SK-N-SH treated with all-trans-retinoic acid at 6 μM for 48 hours (cell line): ENCODE results near the gene STXBP3.

Source experiments
- ESRRG ChIP-seq: fragments of 250-450 bp; sonication (Bioruptor Pico); IDR thresholded peaks from 2 replicates; pipeline ENCODE4 v1.6.1; 2021; ENCODE audit warnings: mild to moderate bottlenecking
- OSR1 ChIP-seq: fragments of 250-450 bp; sonication (Bioruptor Pico); IDR thresholded peaks from 2 replicates; pipeline ENCODE4 v1.8.0; 2022; ENCODE audit warnings: moderate library complexity, mild to moderate bottlenecking, inconsistent platforms
- RARB ChIP-seq: fragments of 250-450 bp; sonication (Bioruptor Pico); IDR thresholded peaks from 2 replicates; pipeline ENCODE4 v1.8.0; 2021; ENCODE audit warnings: mild to moderate bottlenecking, moderate library complexity
- TCF4 ChIP-seq: fragments of 250-450 bp; sonication (Bioruptor Pico); IDR thresholded peaks from 2 replicates; pipeline ENCODE4 v1.8.0; 2021; ENCODE audit warnings: mild to moderate bottlenecking, moderate library complexity, borderline replicate concordance
- ZFP3 ChIP-seq: fragments of 250-450 bp; sonication (Bioruptor Pico); IDR thresholded peaks from 2 replicates; pipeline ENCODE4 v1.5.0; 2020; ENCODE audit warnings: mild to moderate bottlenecking, moderate library complexity
- ZFP30 ChIP-seq: fragments of 450-650 bp; formaldehyde crosslinking; IDR thresholded peaks from 2 replicates; pipeline ENCODE4 v1.5.0; 2022; ENCODE audit warnings: mild to moderate bottlenecking, moderate library complexity
- ZNF565 ChIP-seq: fragments of 450-650 bp; formaldehyde crosslinking; conservative IDR thresholded peaks from 2 replicates; pipeline ENCODE4 v1.5.0; 2020; ENCODE audit warnings: low read depth, mild to moderate bottlenecking, moderate library complexity
- ZNF70 ChIP-seq: fragments of 450-650 bp; formaldehyde crosslinking; IDR thresholded peaks from 2 replicates; pipeline ENCODE4 v1.5.0; 2020; ENCODE audit warnings: mild to moderate bottlenecking, moderate library complexity
- ZNF8 ChIP-seq: fragments of 450-650 bp; formaldehyde crosslinking; IDR thresholded peaks from 2 replicates; pipeline ENCODE4 v1.5.0; 2020; ENCODE audit warnings: mild to moderate bottlenecking, moderate library complexity
- TF ChIP-seq, protein P1 (sequence below): fragments of 250-450 bp; sonication (Bioruptor Pico); IDR thresholded peaks from 2 replicates; pipeline ENCODE4 v1.8.0; 2020; ENCODE audit warnings: mild to moderate bottlenecking, moderate library complexity, borderline replicate concordance
- TF ChIP-seq, protein P2 (sequence below): fragments of 250-450 bp; sonication (Bioruptor Pico); IDR thresholded peaks from 2 replicates; pipeline ENCODE4 v1.5.1; 2021; ENCODE audit warnings: mild to moderate bottlenecking, moderate library complexity
- TF ChIP-seq, protein P3 (sequence below): fragments of 250-450 bp; sonication (Bioruptor Pico); IDR thresholded peaks from 2 replicates; pipeline ENCODE4 v1.5.0; 2020; ENCODE audit warnings: mild to moderate bottlenecking, moderate library complexity
- TF ChIP-seq, protein P4 (sequence below): fragments of 250-450 bp; sonication (Bioruptor Pico); IDR thresholded peaks from 2 replicates; pipeline ENCODE4 v1.8.0; 2021; ENCODE audit warnings: low read depth, mild to moderate bottlenecking, moderate library complexity, borderline replicate concordance

DNA sequence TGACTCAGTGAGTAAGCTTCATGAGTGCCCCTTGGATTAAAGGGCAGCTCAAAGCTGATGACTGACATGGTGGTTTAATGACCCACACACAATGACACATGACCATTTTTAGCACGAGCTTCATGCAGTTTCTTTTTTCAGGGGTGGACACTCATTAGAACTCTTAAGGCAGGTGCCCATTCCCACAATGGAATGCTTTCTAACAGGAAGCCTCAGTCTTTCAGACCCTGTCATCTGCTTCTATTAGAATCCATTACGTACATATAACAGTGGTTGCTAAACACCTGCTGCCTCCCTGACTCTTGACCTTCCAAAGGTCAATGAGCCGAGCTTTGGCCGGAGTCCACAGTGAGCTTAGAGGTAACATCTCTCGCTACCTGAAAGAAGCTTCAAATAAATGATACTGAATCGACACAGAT is 83.0 kb downstream of the STXBP3 start:
- TF ChIP-seq, protein P1, sequence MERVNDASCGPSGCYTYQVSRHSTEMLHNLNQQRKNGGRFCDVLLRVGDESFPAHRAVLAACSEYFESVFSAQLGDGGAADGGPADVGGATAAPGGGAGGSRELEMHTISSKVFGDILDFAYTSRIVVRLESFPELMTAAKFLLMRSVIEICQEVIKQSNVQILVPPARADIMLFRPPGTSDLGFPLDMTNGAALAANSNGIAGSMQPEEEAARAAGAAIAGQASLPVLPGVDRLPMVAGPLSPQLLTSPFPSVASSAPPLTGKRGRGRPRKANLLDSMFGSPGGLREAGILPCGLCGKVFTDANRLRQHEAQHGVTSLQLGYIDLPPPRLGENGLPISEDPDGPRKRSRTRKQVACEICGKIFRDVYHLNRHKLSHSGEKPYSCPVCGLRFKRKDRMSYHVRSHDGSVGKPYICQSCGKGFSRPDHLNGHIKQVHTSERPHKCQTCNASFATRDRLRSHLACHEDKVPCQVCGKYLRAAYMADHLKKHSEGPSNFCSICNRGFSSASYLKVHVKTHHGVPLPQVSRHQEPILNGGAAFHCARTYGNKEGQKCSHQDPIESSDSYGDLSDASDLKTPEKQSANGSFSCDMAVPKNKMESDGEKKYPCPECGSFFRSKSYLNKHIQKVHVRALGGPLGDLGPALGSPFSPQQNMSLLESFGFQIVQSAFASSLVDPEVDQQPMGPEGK (CRISPR knock-in tag) = no peak
- TF ChIP-seq ZNF70 (CRISPR knock-in tag) = no peak
- no peak for TF ChIP-seq ESRRG (CRISPR knock-in tag)
- TF ChIP-seq OSR1 (CRISPR knock-in tag) = no peak
- TF ChIP-seq, protein P2, sequence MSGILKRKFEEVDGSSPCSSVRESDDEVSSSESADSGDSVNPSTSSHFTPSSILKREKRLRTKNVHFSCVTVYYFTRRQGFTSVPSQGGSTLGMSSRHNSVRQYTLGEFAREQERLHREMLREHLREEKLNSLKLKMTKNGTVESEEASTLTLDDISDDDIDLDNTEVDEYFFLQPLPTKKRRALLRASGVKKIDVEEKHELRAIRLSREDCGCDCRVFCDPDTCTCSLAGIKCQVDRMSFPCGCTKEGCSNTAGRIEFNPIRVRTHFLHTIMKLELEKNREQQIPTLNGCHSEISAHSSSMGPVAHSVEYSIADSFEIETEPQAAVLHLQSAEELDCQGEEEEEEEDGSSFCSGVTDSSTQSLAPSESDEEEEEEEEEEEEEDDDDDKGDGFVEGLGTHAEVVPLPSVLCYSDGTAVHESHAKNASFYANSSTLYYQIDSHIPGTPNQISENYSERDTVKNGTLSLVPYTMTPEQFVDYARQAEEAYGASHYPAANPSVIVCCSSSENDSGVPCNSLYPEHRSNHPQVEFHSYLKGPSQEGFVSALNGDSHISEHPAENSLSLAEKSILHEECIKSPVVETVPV (CRISPR knock-in tag) = no peak
- no peak for TF ChIP-seq ZFP3 (CRISPR knock-in tag)
- no peak for TF ChIP-seq RARB (CRISPR knock-in tag)
- no peak for TF ChIP-seq TCF4
- TF ChIP-seq ZNF8 (CRISPR knock-in tag) = no peak
- TF ChIP-seq, protein P3, sequence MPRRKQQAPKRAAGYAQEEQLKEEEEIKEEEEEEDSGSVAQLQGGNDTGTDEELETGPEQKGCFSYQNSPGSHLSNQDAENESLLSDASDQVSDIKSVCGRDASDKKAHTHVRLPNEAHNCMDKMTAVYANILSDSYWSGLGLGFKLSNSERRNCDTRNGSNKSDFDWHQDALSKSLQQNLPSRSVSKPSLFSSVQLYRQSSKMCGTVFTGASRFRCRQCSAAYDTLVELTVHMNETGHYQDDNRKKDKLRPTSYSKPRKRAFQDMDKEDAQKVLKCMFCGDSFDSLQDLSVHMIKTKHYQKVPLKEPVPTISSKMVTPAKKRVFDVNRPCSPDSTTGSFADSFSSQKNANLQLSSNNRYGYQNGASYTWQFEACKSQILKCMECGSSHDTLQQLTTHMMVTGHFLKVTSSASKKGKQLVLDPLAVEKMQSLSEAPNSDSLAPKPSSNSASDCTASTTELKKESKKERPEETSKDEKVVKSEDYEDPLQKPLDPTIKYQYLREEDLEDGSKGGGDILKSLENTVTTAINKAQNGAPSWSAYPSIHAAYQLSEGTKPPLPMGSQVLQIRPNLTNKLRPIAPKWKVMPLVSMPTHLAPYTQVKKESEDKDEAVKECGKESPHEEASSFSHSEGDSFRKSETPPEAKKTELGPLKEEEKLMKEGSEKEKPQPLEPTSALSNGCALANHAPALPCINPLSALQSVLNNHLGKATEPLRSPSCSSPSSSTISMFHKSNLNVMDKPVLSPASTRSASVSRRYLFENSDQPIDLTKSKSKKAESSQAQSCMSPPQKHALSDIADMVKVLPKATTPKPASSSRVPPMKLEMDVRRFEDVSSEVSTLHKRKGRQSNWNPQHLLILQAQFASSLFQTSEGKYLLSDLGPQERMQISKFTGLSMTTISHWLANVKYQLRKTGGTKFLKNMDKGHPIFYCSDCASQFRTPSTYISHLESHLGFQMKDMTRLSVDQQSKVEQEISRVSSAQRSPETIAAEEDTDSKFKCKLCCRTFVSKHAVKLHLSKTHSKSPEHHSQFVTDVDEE = no peak
- TF ChIP-seq ZFP30 = no peak
- no peak for TF ChIP-seq ZNF565 (CRISPR knock-in tag)
- TF ChIP-seq, protein P4, sequence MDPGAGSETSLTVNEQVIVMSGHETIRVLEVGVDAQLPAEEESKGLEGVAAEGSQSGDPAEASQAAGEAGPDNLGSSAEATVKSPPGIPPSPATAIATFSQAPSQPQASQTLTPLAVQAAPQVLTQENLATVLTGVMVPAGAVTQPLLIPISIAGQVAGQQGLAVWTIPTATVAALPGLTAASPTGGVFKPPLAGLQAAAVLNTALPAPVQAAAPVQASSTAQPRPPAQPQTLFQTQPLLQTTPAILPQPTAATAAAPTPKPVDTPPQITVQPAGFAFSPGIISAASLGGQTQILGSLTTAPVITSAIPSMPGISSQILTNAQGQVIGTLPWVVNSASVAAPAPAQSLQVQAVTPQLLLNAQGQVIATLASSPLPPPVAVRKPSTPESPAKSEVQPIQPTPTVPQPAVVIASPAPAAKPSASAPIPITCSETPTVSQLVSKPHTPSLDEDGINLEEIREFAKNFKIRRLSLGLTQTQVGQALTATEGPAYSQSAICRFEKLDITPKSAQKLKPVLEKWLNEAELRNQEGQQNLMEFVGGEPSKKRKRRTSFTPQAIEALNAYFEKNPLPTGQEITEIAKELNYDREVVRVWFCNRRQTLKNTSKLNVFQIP (CRISPR knock-in tag) = no peak
